H1 (cell line): ENCODE results near the gene MYH9. TPM values are rescaled to one million over a fixed set of nuclear protein-coding genes. Genes with fewer than 3 reads are reported as not detected.

ENCODE experiments used
- CHD7 ChIP-seq: fragments of 300-600 bp; sonication (generic); IDR thresholded peaks from 2 replicates; pipeline ENCODE4 v1.7.1; 2012; ENCODE audit warnings: low read length, moderate library complexity, mild to moderate bottlenecking, inconsistent platforms; ENCODE audit not compliant: insufficient replicate concordance
- ZNF274 ChIP-seq: IDR thresholded peaks from 2 replicates; pipeline ENCODE4 v1.7.0; 2012; ENCODE audit warnings: low read length, borderline replicate concordance; ENCODE audit errors: extremely low read depth
- polyA plus RNA-seq, 7 experiments: library from polyadenylated mRNA; depleted of rRNA in 3 of 7; stranded (reverse) in 5 of 7; unstranded in 2 of 7; fragments of >200 nt in 5 of 7; fragments of 200-250 nt in 2 of 7; gene quantifications; 1 replicate in 5 of 7; 2 replicates in 1 of 7; 4 replicates in 1 of 7; pipeline versions ENCODE4 v1.2.1 to v1.2.3, GENCODE V29; 2011 to 2013; ENCODE audit warnings: missing spikeins in 2 of 7, mixed read lengths in 2 of 7
- total RNA-seq: library from RNA; stranded (reverse); fragmentation: NEBNext Ultra II Directional; extraction: Animal tissue kit (Norgen Biotek cat#: 25700); gene quantifications from 2 replicates; pipeline ENCODE4 v1.2.1, GENCODE V29; 2021

MYH9 gene
- total and polyA plus RNA-seq, 2 of the 8 experiments (the other 6 are each of a cell fraction or from before 2014, with no cell fraction given): 24.9 to 322 TPM

GRCh38 chr22:36329254-36330078 lies 58.3 kb downstream of the MYH9 start (continued):
- TF ChIP-seq CHD7 (no peak), ZNF274 (no peak)
